Measurements from ENCODE around the gene MC3R.

DNA sequence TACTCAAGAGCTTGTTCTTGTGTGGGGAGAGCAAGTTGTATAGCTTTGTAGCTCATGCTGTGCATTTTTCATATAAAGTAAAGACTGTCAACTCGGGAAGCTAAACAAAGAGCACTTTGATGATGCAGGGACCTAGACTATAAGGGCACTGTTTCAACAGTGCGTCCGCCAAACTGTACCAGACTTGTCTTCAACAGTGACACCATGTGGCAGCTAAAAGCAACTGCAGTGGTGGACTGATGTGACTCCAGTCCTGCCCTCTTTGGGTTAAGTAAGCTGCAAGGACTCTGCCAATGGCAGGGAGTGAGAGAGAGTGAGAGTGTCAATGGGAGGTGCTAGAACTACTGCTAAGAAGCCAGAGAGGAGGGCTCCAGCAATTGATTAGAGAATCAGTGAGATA is 48.1 kb upstream of the MC3R start:
- TF ChIP-seq, protein P1, sequence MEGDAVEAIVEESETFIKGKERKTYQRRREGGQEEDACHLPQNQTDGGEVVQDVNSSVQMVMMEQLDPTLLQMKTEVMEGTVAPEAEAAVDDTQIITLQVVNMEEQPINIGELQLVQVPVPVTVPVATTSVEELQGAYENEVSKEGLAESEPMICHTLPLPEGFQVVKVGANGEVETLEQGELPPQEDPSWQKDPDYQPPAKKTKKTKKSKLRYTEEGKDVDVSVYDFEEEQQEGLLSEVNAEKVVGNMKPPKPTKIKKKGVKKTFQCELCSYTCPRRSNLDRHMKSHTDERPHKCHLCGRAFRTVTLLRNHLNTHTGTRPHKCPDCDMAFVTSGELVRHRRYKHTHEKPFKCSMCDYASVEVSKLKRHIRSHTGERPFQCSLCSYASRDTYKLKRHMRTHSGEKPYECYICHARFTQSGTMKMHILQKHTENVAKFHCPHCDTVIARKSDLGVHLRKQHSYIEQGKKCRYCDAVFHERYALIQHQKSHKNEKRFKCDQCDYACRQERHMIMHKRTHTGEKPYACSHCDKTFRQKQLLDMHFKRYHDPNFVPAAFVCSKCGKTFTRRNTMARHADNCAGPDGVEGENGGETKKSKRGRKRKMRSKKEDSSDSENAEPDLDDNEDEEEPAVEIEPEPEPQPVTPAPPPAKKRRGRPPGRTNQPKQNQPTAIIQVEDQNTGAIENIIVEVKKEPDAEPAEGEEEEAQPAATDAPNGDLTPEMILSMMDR (conservative IDR thresholded peaks at IDR 0.05 in 1 of 2, IDR thresholded peaks at IDR 0.05 in 1 of 2; ENCODE audit: low read depth in 1 of 2, low read length in 2 of 2): peak in 1 of 2 donors; percentile 25
- no peak for TF ChIP-seq EZH2 (IDR thresholded peaks at IDR 0.05; ENCODE audit: low read length, missing control alignments)
